A549 (cell line): ENCODE data around the gene TTI1.

Experiments
- ELK1 ChIP-seq: fragments of 150-350 bp; IDR thresholded peaks from 2 replicates; pipeline ENCODE4 v1.6.1; 2014; ENCODE audit warnings: low read depth, mild to moderate bottlenecking, low read length
- TF ChIP-seq, protein P1 (sequence below): IDR thresholded peaks from 2 replicates; pipeline ENCODE4 v1.6.1; 2012
- TF ChIP-seq, protein P2 (sequence below): fragments of >200 bp; sonication (Bioruptor Twin); formaldehyde crosslinking; IDR thresholded peaks from 3 replicates; pipeline ENCODE4 v1.5.1; 2016

DNA sequence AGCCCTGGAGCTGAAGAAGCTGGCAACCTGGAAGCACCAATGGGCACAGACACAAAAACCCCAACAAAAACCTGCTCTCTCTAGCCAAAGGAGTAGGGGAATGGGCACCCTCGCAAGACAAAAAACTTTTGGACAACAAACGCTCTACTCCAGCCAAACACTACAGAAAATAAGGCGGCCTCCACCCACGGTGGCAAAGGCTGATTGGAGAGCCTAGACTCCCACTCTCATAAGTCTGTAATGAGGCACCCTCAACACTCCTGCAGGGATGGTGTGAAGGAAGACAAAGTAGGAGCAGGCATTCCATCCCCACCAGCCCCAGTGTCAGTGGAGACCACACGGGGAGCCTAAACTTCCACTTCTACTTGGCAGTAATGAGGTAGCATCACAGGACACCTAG is 8.8 kb downstream of the TTI1 start:
- TF ChIP-seq, protein P1, sequence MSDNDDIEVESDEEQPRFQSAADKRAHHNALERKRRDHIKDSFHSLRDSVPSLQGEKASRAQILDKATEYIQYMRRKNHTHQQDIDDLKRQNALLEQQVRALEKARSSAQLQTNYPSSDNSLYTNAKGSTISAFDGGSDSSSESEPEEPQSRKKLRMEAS: no peak
- no peak for TF ChIP-seq ELK1
- TF ChIP-seq, protein P2, sequence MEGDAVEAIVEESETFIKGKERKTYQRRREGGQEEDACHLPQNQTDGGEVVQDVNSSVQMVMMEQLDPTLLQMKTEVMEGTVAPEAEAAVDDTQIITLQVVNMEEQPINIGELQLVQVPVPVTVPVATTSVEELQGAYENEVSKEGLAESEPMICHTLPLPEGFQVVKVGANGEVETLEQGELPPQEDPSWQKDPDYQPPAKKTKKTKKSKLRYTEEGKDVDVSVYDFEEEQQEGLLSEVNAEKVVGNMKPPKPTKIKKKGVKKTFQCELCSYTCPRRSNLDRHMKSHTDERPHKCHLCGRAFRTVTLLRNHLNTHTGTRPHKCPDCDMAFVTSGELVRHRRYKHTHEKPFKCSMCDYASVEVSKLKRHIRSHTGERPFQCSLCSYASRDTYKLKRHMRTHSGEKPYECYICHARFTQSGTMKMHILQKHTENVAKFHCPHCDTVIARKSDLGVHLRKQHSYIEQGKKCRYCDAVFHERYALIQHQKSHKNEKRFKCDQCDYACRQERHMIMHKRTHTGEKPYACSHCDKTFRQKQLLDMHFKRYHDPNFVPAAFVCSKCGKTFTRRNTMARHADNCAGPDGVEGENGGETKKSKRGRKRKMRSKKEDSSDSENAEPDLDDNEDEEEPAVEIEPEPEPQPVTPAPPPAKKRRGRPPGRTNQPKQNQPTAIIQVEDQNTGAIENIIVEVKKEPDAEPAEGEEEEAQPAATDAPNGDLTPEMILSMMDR: no peak
